HG03066 (cell line): Measurements from ENCODE around the gene GTF2H4.
"Not testable (repeated sequence)": the region's sequence is repeated elsewhere in the genome, so short reads cannot be mapped to it uniquely, and the experiment has no call there.

Experiments
- ATAC-seq: cut with Tn5 transposase; IDR thresholded peaks from one replicate; pipeline ENCODE4 v1.9.1; 2021; ENCODE audit warnings: low read depth; ENCODE audit not compliant: unreplicated experiment

Gene GTF2H4

DNA sequence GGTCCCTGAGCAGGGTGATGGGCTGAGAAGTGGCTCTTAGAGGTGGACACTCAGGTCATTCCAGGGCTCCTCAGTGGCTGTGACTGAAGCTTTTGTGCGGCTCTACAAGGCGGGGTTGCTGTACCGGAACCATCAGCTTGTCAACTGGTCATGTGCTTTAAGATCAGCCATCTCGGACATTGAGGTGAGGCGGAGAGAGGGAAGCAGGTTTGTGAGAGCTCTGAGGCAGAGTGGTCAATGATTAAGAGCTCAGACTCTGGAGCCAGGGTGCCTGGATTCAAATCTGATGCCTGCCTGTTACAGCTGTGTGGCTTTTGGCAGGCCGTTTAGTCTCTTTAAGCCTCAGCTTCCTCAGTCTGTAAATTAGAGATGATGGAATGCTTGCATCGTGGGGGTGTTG lies 9.0 kb downstream of the GTF2H4 start:
- no peak for ATAC-seq

DNA sequence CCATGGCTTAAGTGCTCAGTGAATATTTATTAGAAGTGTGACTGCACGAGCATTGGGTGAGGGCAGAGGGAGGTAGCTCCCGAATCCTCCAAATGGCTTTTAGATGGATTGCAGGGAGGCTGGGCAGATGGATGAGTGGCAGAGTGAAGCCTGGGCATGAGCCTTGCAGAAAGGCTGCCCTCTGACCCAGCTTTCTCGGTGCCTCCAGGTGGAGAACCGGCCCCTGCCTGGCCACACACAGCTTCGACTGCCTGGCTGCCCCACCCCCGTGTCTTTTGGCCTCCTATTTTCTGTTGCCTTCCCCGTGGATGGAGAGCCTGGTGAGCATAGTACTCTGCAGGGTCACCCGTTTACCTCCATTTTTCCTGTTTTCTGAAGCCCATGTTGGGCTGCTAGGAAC lies 9.5 kb downstream of the GTF2H4 start:
- ATAC-seq: no peak

DNA sequence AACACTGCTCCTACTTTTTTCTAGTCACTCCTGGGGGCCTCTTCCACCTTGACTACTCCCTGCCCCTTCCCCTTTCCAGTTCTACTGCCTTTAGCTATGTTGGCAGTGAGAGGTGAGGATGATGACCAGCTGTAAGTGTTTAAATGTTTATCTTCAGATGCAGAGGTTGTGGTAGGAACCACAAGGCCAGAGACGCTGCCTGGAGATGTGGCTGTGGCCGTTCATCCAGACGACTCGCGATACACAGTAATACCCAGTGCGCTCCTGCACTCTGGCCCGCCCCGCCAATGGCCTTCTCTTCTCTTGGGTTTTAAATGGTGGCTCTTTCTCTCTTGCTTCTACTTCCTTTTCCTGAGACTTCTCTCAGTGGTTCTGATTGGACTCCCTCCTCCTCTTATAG lies 10.7 kb downstream of the GTF2H4 start:
- no peak for ATAC-seq

DNA sequence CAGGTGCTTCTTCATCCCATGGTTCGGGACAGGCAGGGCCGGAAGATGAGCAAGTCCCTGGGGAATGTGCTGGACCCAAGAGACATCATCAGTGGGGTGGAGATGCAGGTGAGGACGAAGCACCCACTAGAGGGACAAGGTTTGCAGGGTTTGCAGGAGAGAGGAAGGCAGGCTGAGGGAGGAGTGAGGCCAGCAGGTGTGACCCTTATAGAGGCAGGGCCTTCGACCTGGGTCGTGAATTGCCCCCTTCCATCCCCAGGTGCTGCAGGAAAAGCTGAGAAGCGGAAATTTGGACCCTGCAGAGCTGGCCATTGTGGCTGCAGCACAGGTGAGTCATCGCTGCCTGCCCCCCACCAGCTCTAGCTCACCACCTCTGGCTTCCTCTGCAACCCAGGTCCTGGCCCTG lies 14.4 kb downstream of the GTF2H4 start:
- ATAC-seq: no peak

DNA sequence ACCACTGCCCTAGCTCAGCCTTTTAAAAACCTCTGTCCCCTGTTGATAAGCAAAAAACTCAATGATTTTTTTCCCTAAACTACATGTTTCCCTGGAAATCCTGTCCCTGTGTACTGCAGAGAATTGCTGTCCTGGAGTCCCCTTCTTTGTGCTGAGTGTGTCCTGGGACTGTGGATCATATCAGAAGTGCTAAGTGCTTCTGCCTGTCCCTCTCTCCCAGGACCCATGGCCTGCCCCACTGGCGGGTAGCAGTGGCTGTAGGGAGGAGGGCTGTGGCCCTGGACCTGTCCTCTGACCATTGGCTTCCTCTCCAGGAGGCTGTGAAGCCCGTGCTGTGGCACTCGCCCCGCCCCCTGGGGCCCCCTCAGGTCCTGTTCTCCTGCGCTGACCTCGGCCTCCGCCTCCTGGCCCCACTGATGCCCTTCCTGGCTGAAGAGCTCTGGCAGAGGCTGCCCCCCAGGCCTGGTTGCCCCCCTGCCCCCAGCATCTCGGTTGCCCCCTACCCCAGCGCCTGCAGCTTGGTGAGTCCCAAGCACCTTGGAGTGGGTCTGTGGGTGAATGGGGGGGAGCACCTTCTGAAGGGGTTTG lies 16.1 kb downstream of the GTF2H4 start:
- not testable (repeated sequence) for ATAC-seq

DNA sequence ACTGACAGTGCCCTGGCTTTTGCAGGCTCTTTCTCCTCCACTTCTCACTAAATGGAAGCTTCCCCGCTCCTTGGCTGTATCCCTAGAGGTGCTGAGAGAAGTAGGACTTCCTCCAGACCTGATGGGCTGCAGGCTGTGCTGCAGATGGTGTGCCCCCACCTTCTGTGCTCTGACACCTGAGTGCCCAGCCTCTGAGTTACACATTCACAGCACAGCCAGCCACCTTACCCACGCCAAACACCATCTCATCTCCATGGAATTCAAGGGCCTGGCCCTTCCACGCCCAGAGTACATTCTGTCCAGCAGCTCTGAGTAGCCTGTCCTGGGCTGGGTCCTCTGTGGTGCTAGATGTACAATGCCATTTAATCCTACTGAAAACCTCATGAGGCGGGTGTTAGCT lies 18.6 kb downstream of the GTF2H4 start:
- no peak for ATAC-seq

DNA sequence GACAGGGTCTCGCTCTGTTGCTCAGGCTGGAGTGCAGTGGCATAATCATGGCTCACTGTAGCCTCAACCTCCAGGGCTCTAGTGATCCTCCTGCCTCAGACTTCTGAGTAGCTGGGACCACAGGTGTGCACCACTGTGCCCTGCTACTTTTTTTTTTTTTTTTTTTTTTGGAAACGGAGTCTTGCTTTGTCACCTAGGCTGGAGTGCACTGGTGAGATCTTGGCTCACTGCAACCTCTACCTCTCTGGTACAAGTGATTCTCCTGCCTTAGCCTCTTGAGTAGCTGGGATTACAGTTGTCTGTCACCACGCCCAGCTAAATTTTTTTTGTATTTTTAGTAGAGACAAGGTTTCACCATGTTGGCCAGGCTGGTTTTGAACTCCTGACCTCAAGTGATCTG lies 19.1 kb downstream of the GTF2H4 start:
- not testable (repeated sequence) for ATAC-seq

DNA sequence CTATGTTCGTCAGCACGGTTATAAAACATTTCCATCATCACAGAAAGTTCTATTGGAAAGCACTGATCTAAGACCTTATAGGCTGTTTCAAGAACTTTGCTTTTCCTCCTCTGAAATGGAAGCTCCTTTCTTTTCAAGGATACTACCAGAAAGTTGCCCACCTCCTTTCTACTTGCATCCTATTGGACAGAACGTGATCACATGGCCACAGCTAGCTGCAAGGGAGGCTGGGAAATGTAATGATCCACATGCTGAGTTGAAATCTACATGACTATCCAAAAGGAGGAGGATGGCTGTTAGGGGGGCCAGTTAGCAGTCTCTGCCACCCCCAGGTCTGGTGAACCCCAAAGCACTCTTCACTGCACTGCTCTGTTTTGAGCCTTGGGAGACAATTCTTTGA lies 20.7 kb downstream of the GTF2H4 start:
- ATAC-seq: no peak

DNA sequence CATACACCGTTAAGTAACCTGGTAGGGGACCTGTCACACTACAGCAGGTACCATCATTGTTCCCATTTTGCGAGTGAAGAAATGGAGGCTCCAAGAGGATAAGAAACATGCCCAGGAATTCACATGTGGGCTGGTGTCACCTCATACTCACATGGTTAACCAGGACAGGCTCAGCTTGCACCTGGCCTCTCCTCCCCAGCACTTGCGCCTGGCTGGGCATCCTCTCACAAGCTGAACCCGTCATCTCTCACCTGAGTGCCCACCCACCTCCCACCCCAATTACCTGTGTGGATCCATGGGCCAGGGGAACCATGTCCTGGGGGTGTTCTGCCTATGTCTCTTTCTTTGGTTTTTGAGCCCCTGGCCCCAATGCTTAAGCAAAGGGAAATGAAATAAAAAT lies 22.5 kb downstream of the GTF2H4 start:
- ATAC-seq: no peak

DNA sequence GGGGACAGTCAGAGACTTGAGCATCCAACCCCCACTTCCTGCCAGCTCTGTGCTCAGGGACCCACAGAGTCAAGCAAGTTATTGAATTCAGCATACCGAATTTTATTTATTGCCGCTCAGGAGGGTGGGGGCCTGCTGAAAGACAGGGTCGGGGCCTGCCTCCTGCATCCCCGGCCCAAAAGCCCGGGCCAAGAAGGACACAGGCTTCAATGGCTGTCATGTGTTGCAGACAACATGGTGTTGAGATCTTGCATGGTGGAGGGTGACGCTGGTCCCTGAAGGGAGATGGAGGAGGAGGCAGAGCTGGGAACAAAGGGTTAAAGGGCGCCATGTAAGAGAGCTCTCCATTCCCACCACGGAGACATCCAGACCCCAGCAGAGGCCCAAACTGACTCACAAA lies 23.3 kb downstream of the GTF2H4 start:
- no peak for ATAC-seq

DNA sequence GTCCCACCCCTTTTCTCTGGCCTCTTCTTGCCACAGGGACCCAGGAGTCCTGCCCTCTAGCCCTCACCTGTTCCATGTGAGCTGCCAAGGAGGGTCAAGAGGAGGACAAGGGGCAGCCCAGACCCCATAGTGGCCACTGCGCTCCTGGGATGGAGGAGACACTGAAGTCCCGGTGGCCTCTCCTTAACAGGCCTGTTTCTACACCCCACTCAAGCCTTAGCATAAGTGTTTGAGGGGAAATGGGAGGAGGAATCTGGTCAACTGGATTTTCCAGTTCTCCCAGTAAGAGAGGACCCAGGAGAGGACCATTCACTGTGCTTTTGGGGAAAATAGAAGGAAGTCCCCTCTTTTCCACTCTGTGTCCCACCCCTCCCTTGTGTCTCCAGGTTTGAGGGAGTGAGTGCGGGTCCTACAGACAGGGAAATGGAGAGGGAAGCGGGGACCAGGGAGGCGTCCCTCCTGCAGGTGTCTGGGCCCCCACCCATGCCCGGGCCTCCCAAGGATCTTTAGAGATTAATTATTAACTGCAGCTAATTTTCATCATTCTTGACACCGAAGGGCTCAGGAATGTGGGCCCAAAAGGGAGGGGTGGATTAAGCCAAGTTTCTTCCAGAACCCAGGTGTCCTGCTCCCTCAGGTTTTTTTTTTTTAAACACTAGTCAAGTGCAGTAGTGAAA lies 24.1 kb downstream of the GTF2H4 start, which contains the start of gene SFTA2:
TSS of gene SFTA2 (minus strand) at position 202 of the 677 bp plus-strand sequence. CDS start at position 128, 74 bp downstream.
- ATAC-seq: no peak

DNA sequence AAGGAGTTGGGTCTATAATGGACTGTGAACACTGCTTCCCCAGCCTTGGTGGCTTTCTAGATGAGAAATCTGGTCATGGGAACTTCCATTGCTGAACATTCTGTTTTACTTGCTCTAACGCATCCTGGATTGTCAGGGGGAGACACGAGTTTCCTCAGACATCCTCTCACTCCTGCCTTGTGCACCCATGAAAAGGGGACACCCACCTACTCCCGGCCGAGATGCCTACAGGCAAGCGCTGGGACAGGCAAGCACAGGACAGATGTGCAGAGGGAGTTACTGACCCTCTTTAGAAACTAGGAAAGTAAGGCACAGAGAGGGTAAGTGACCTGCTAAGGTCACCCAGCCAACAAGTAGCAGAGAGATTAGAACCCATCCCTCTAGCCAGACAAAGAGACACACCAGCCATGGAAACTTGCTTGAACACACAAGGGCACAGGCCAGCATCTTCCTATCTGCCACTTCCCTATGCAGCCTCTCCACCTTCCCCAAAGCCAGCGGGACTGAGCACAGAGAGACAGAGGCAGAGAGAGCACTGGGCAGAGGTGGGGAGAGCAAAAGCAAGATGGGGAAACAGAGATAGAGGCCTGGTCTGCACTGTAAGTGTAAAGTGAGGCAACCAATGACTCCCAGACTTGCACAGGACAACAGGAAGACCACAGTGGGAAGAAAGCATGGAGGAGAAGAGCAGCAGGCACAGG lies 24.8 kb downstream of the GTF2H4 start:
- no peak for ATAC-seq

DNA sequence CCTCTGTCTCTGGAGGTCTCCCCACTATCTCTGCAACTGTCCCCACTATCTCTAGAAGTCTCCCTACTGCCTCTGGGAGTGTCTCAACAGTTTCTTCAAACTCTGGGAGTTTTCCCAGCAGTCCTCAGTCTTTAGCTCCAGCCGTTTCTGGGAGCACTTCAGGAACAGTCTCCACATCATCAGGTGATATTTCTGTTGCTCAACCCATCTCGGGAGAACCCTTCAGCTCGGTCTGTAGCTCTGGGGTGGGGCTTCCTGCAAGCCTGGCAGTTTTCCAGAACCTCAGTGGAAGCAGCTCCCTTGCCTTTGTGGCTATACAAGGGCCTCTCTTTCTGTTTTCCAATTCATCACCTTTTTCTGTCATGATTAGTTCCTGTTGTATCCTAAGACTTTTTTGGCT lies 27.0 kb downstream of the GTF2H4 start:
- no peak for ATAC-seq

DNA sequence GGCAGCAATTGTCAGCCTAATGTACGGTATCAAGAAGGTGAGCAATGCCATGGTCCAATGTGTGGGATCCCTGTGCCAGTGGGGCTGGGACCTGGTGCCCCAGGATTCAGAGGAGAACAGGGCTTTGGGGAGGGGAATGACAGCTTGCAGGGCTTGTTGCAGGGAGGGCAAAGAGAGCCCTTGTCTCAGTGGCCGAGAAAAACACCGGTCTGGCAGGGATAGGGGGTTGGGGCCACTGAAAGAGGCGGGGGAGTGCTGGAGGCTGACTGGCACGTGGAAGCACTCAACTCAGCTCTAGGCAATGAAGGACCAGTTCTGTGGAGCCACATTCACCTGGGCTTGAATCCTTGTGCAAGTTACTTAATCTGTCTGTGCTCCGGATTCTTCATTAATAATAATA lies 29.3 kb downstream of the GTF2H4 start:
- no peak for ATAC-seq

DNA sequence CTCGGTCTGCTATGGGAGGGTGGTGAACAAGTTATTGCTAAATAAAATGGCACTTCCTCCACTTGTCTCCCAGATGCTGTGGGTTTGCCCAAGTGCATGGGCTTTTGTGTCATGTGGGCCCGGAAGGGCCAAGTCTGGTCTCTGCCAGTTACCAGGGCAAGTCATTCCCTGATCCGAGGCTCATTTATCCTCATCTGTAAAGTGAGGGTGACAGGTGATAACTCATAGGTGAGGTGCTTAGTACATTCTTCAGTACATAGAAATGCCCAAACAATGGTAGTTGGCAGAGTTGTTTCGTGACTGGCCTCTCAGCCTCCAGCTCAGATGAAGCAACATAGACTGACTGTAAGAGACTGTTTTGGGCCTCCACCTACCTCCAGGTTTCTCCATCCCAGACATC lies 30.7 kb downstream of the GTF2H4 start:
- no peak for ATAC-seq

DNA sequence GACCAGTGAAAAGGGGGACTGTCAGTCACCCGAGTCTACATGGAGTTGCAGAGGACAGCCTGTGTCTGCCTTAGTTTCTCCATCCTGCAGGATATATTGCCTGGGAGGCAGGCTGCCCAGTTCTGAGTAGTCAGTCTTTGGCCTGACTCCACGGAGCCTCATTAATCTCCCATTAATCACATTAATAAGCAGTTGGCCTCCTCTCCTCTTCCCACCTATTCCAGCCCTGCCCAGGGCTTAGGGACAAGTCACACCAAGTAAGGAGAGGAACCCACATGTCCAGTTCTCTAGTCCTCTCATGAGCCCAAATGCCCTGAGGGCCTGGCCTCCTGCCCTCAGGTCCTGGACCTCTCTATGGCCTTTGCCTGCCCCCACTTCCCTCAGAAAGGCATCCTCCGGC lies 31.5 kb downstream of the GTF2H4 start:
- no peak for ATAC-seq

DNA sequence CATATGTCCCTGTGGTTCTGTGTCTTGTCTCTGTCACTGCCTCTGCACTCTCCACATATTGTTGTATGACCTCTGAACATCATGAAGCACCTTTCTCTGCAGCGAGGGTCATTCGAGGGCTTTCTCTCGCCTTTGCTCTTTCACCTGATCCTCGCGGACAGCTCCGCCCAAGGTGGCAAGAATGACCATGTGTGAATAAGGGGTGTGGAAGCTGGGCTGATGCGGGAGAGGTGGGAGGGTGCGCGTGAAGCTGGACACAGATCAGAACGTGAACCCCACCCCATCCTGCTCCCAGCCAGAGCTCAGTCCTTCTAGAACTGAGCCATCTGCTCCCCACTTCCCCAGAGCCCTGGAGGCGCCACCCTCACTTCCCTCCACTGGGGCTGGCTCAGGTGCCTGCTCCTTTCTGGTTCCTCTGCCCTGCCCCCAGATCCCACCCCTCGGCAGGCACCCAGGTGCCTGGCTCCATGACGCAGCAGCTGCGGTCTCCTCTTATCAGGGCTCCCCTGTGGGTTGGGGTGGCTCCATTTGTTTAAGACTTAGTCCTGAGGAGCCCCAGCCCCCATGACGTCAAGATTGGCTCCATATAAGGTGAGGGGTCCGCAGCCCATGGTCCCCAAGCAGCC lies 32.5 kb downstream of the GTF2H4 start, which contains the start of gene MUCL3:
TSS of gene MUCL3 (plus strand) at position 613 of the 626 bp plus-strand sequence. CDS start 27 bp downstream, outside the sequence.
- no peak for ATAC-seq

DNA sequence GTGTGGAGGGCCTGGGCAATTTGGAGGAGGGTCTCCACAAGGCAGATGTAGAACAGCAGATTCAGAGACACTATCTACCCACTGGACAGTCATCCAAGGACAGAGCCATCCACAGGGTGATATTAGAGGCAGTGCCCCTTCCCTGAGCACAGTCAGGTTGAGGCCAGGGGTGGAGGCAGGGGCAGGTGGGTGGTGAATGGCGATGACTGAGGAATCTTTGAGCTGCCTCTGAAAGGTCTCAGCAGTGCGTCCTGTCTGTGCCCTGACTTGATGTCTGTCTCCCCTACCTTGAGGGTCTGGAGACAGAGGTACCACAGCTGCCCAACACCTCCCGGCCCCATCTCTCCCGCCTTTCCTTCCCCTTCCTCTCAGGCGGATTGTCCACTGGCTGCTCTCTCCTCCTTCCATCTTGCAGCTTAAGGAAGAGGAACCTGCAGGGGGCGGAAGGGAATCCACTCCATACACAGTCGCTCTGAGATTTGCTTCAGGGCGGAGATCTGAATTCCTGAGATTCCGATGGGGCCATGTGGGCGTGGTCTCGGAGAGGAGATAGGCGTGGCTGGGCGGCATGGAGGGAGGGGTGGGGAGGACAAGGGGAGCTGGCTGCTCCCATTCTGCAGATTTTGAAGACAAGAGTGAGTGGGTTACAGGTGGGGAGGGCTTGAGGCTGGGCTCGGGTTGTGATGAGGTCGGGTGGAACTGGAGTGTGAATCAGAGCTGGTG lies 34.5 kb downstream of the GTF2H4 start:
- no peak for ATAC-seq

DNA sequence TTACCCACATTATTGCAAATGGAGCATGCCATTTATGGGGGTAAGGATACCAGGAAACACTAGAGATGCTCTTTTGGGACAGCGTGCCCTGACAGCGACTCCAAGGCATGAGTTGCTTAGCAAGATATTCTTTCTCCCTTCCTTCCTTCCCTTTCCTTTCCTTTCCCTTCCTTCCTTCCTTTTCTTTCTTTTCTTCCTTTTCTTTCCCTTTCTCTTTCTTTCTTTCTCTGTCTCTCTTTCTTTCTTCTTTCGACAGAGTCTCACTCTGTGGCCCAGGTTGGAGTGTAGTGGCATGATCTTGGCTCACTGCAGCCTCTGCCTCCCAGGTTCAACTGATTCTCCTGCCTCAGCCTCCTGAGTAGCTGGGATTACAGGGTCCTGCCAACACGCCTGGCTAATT lies 36.0 kb downstream of the GTF2H4 start:
- ATAC-seq: no peak

DNA sequence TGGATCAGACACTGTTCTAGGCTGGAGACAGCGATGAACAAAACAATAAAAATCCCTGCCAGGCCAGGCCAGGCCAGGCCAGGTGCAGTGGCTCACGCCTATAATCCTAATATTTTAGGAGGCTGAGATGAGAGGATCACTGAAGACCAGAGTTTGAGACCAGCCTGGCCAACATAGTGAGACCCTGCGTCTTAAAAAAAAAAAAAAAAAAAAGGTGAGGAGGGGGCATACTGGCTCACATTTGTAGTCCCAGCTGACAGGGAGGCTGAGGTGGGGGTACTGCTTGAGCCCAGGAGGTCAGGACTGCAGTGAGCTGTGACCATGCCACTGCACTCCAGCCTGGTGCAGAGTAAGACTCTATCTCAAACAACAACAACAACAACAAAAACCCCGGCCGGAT lies 37.3 kb downstream of the GTF2H4 start:
- ATAC-seq: no peak

DNA sequence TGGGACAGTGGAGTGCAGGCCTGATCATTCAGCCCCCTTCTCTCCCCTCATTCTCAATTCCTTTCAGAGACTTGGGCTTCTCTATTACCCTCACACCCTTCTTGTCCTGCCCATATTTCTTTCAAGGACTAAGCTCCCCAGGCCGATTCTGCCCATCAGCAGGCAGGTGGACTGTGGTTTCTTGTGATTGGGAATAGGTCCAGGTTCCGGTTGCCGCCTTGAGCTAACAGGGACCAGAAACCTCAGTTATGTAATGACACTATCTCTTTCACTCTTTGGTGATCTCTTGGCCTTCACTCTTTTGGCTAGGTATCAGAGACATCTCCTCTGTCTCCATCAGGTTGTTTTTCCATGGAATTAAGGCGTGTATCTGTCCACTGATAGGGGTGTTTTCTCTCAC lies 39.2 kb downstream of the GTF2H4 start:
- ATAC-seq: no peak
